GM18526 (cell line): ENCODE results near the gene ZNF3.

ENCODE experiments used
- POLR2A ChIP-seq: IDR thresholded peaks from 3 replicates; pipeline ENCODE4 v1.6.1; 2011; ENCODE audit not compliant: insufficient read length; ENCODE audit errors: extremely low read depth

Gene ZNF3

GRCh38 chr7:100080907-100081534 lies 502 bp downstream of the ZNF3 start:
- TF ChIP-seq POLR2A = no peak

GRCh38 chr7:100079024-100079560 lies 2.4 kb downstream of the ZNF3 start:
- no peak for TF ChIP-seq POLR2A

- TF ChIP-seq POLR2A = no peak
Measured at GRCh38 chr7:100077205-100077604, 4.3 kb downstream of the ZNF3 start.

- no peak for TF ChIP-seq POLR2A
Measured at GRCh38 chr7:100075418-100075817, 6.1 kb downstream of the ZNF3 start.

- TF ChIP-seq POLR2A = no peak
Measured at GRCh38 chr7:100074841-100075240, 6.7 kb downstream of the ZNF3 start.

DNA sequence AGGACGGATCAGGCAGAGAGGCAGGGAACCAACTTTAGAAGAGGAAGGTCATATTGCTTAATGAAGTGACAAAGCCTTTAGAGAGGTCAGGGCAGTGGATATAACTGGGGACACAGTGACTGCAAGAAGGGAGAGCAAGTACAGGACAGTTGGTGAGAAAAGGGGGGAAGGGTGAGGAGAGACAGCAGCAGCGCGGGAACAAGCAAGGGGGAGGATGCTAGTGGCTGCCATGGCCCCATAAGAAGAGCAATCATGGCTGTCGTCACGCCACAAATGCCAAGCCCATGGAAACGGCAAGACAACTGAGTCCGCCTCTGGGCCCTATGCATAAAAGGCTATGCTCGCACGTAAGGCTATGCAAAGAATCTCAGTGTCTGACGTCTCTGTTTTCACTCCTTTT lies 9.1 kb downstream of the ZNF3 start:
- no peak for TF ChIP-seq POLR2A

GRCh38 chr7:100071018-100071723 lies 10.4 kb downstream of the ZNF3 start:
- TF ChIP-seq POLR2A = no peak

GRCh38 chr7:100069991-100070390 lies 11.5 kb downstream of the ZNF3 start:
- no peak for TF ChIP-seq POLR2A

DNA sequence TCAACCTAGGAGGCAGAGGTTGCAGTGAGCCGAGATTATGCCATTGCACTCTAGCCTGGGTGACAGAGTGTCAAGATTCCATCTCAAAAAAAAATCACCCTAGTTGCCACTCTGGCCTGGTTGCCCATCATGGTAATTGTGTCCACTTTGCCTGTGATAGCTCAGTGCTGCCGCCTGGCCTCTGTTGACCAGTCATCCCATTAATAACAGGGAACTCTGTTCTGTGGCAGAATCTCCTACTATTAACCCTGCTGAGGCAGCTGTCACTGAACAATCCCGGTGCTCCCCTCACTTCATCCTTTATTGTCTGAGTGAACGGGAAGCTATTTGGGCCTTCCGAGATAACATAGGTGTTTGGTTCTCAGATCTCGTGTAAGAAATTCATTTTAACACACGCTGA lies 14.6 kb downstream of the ZNF3 start:
- no peak for TF ChIP-seq POLR2A

- TF ChIP-seq POLR2A = no peak
Measured at GRCh38 chr7:100065452-100066186, 15.9 kb downstream of the ZNF3 start.

DNA sequence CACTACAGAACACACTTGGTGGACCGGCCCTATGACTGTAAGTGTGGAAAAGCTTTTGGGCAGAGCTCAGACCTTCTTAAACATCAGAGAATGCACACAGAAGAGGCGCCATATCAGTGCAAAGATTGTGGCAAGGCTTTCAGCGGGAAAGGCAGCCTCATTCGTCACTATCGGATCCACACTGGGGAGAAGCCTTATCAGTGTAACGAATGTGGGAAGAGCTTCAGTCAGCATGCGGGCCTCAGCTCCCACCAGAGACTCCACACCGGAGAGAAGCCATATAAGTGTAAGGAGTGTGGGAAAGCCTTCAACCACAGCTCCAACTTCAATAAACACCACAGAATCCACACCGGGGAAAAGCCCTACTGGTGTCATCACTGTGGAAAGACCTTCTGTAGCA lies 17.4 kb downstream of the ZNF3 start:
- TF ChIP-seq POLR2A = no peak

GRCh38 chr7:100063376-100063775 lies 18.1 kb downstream of the ZNF3 start:
- no peak for TF ChIP-seq POLR2A

GRCh38 chr7:100061518-100062193 lies 19.9 kb downstream of the ZNF3 start:
- no peak for TF ChIP-seq POLR2A

DNA sequence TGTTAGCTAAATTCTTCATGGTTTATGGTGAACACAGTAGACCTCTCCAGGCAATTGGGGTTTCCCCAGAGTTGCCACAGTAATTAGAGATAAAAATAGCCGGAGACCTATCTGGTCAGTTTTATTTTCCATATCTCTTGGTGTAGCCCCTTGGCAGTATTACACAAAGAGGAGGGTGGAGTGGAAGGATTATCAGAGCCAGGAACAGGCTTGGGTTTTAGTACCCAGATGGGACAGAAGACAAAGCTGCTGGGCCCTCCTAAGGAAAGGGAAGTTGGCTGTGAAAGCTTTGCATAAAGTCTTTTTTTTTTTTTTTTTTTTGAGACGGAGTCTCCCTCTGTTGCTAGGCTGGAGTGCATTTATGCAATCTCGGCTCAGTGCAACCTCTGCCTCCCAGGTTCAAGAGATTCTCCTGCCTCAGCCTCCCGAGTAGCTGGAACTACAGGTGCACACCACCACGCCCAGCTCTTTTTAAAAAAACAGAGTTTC lies 22.2 kb downstream of the ZNF3 start:
- TF ChIP-seq POLR2A = no peak

GRCh38 chr7:100057006-100057405 lies 24.5 kb downstream of the ZNF3 start:
- TF ChIP-seq POLR2A = no peak
